ENCODE results near the gene SLC9B1.
"Not testable (repeated sequence)": the region's sequence is repeated elsewhere in the genome, so short reads cannot be mapped to it uniquely, and the experiment has no call there.

SLC9B1 gene

GRCh38 chr4:103011378-103012025 is 8.0 kb downstream of the SLC9B1 start:
- DNase-seq: no peak

DNA sequence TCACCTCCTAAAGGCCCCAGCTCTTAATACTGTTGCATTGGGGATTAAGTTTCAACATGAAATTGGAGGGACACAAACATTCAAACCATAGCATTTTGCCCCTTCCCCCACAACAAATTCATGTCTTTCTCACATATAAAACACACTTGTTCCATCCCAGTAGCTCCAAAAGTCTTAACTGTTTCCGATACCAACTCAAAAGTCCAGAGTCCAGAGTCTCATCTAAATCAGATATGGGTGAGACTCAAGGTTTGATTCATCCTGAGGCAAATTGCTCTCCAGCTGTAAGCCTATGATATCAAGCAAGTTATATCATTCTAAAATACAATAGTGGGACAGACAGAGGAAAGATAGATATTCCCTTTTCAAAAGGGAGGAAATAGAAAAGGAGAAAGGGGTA is 8.7 kb downstream of the SLC9B1 start:
- DNase-seq: no peak

- DNase-seq: no peak
These were observed 10.4 kb downstream of the SLC9B1 start for GRCh38 chr4:103008875-103009729.

GRCh38 chr4:103002551-103002950 is 17.0 kb downstream of the SLC9B1 start:
- no peak for DNase-seq

GRCh38 chr4:102994803-102995202 is 24.7 kb downstream of the SLC9B1 start:
- no peak for DNase-seq

GRCh38 chr4:102993985-102994384 is 25.5 kb downstream of the SLC9B1 start:
- not testable (repeated sequence) for DNase-seq

GRCh38 chr4:102988429-102989020 is 31.0 kb downstream of the SLC9B1 start:
- no peak for DNase-seq

DNA sequence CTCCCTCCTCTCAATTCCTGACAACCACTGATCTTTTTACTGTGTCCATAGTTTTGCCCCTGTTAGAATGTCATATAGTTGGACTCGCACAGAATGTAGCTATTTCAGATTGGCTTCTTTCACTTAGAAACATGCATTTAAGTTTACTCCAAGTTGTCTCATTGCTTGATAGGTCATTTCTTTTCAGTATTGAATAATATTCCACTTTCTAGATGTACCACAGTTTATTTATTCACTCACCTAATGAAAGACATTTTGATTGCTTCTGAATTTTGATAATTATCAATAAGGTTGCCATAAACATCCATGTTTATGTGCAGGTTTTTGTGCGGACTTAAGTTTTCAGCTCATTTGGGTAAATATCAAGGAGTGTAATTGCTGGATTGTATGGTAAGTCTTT is 38.5 kb downstream of the SLC9B1 start:
- DNase-seq: no peak

GRCh38 chr4:102961813-102962212 is 57.7 kb downstream of the SLC9B1 start:
- not testable (repeated sequence) for DNase-seq

GRCh38 chr4:102959496-102959895 is 60.0 kb downstream of the SLC9B1 start:
- DNase-seq: no peak

GRCh38 chr4:102945066-102945465 is 74.4 kb downstream of the SLC9B1 start:
- DNase-seq: no peak

GRCh38 chr4:102938063-102938462 is 81.4 kb downstream of the SLC9B1 start:
- DNase-seq: not testable (repeated sequence)

DNA sequence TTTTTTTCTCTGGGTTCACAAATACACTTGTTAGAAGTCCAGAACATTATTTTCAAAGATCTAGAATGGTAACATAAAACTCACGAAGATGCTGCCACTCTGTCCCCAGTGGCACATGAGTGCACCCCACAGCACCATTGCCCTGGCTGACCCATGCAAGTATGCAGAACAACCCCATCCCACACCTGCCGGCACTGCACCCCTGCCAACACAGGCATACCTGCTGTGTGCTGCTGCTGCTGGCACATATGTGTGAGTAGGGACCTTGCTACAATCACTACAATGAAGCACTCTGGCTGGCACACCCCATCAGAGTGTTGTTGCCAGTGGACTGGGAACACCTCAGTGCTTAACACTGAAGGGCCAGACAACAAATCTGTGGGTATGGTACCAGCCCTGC is 83.8 kb downstream of the SLC9B1 start:
- no peak for DNase-seq

DNA sequence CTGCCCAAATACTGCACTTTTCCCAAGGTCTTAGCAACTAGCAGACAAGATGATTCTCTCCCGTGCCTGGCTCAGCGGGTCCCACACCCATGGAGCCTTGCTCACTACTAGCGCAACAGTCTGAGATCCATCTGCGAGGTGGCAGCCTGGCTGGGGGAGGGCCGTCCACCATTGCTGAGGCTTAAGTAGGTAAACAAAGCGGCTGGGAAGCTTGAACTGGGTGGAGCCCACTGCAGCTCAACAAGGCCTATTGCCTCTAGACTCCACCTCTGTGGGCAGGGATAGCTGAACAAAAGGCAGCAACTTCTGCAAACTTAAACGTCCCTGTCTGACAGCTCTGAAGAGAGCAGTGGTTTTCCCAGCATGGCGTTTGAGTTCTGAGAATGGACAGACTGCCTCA is 99.8 kb downstream of the SLC9B1 start:
- not testable (repeated sequence) for DNase-seq

- no peak for DNase-seq
These were observed 100.6 kb downstream of the SLC9B1 start for GRCh38 chr4:102918859-102919258.

- no peak for DNase-seq
These were observed 117.7 kb downstream of the SLC9B1 start for GRCh38 chr4:102901804-102902203.

- DNase-seq: not testable (repeated sequence)
These were observed 121.9 kb downstream of the SLC9B1 start for GRCh38 chr4:102897610-102898009.

GRCh38 chr4:102896547-102896946 is 123.0 kb downstream of the SLC9B1 start:
- not testable (repeated sequence) for DNase-seq

GRCh38 chr4:102889866-102890265 is 129.6 kb downstream of the SLC9B1 start:
- DNase-seq: not testable (repeated sequence)

DNA sequence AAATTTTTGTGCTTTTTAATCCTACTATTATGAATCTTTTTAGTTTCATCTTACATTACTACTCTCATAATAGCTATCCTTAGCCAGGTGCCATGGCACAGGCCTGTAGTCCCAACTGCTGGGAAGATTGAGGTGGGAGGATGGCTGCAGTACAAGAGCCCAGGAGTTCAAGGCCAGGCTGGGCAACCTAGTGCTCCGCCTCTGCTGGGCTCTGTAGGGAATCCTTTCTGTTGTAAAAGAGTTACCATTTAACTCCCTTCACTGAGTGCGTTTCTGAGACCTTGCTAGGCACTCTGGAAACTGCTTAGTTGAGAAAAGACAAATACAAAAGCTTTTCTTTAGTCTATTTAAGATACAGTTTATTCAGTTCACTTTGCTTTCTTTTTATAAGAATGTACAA is 130.9 kb downstream of the SLC9B1 start:
- DNase-seq: not testable (repeated sequence)

- no peak for DNase-seq
These were observed 136.2 kb downstream of the SLC9B1 start for GRCh38 chr4:102883278-102883677.

GRCh38 chr4:102881343-102881742 is 138.2 kb downstream of the SLC9B1 start:
- DNase-seq: no peak

- no peak for DNase-seq
These were observed 140.6 kb downstream of the SLC9B1 start for GRCh38 chr4:102878901-102879300.

DNA sequence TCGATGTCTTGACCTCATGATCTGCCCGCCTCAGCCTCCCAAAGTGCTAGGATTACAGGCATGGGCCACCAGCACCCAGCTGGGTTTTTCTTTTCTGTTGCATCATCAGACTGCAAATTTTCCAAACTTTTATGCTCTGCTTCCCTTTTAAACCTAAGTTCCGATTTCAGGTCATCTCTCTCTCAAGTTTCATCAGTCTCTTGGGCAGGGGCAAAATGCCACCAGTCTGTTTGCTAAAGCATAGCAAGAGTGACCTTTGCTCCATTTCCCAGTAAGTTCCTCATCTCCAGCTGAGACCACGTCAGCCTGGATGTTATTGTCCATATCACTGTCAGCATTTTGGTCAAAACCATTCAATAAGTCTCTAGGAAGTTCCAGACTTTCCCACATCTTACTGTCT is 141.2 kb downstream of the SLC9B1 start:
- DNase-seq: not testable (repeated sequence)
